GM13976 (cell line): ENCODE data around the gene AGRP.
"Not testable (repeated sequence)": the region's sequence is repeated elsewhere in the genome, so short reads cannot be mapped to it uniquely, and the experiment has no call there.

Experiments
- DNase-seq: peaks from one replicate; pipeline ENCODE4 v3.0.0; 2012; ENCODE audit warnings: low spot score
- in situ Hi-C: fragments of 300-500 bp; cut with MboI; formaldehyde crosslinking; loops from one replicate; pipeline ENCODE4 v1.12.0; 2022; ENCODE audit warnings: low sequenced_read_pairs, mixed read lengths, inconsistent platforms; ENCODE audit not compliant: unreplicated experiment
- TF ChIP-seq, protein P1 (sequence below): IDR thresholded peaks from 2 replicates; pipeline ENCODE4 v1.5.1; 2012; ENCODE audit warnings: borderline replicate concordance, mild to moderate bottlenecking; ENCODE audit not compliant: insufficient read depth; ENCODE audit errors: extremely low read depth, missing control alignments, control extremely low read depth

The AGRP gene

DNA sequence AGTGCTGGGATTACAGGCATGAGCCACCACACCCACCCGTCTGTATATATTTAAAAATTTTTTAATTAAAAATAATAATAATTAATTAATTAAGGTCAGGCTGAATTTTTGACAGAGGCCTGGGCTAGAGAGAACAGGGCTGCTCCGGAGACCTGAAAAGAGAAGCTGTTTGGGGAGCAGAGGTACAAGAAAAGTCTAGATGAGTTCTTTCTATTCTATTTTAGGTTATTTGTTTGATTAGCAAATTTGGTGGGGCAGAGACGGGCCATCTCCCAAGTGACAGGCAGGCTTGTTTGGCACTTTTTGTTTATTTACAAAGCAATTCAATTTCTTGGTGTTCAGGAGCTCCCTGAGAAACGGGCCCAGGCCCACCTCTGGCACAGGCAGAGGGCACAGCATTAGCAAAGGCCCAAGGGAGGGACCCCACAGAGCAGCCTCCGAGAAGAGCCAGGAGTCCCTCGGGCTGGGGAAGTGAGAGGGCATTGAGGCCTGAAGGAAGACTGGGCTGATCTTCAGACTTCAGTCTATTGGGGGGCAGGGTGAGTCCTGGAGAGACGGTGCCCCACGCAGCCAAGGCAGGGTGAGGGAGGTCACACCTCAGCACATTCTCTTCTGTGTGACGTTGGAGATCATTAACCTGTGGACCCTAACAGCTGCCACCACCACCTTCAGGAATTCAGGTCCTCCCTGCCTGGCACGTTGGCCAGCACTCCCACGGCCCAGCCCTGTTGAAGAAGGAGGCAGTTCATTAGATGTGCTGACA, 34.5 kb upstream of the AGRP start:
- DNase-seq, result peak; percentile 57

DNA sequence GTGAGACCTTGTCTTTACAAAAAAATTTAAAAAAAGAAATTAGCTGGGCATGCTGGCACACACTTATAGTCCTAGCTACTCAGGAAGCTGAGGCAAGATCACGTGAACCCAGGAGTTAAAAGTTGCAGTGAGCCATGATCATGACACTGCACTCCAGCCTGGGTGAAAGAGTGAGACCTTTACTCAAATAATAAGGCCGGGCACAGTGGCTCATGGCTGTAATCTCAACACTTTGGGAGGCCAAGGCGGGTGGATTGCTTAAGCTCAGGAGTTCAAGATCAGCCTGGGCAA, 33.8 kb upstream of the AGRP start:
- DNase-seq, result no peak
- TF ChIP-seq, protein P1, sequence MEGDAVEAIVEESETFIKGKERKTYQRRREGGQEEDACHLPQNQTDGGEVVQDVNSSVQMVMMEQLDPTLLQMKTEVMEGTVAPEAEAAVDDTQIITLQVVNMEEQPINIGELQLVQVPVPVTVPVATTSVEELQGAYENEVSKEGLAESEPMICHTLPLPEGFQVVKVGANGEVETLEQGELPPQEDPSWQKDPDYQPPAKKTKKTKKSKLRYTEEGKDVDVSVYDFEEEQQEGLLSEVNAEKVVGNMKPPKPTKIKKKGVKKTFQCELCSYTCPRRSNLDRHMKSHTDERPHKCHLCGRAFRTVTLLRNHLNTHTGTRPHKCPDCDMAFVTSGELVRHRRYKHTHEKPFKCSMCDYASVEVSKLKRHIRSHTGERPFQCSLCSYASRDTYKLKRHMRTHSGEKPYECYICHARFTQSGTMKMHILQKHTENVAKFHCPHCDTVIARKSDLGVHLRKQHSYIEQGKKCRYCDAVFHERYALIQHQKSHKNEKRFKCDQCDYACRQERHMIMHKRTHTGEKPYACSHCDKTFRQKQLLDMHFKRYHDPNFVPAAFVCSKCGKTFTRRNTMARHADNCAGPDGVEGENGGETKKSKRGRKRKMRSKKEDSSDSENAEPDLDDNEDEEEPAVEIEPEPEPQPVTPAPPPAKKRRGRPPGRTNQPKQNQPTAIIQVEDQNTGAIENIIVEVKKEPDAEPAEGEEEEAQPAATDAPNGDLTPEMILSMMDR, result no peak
- in situ Hi-C loops, result no loop called here

More for the DNA sequence above, 34.5 kb upstream of the AGRP start:
- in situ Hi-C loops, result no loop called here
- TF ChIP-seq, protein P1, result no peak

DNA sequence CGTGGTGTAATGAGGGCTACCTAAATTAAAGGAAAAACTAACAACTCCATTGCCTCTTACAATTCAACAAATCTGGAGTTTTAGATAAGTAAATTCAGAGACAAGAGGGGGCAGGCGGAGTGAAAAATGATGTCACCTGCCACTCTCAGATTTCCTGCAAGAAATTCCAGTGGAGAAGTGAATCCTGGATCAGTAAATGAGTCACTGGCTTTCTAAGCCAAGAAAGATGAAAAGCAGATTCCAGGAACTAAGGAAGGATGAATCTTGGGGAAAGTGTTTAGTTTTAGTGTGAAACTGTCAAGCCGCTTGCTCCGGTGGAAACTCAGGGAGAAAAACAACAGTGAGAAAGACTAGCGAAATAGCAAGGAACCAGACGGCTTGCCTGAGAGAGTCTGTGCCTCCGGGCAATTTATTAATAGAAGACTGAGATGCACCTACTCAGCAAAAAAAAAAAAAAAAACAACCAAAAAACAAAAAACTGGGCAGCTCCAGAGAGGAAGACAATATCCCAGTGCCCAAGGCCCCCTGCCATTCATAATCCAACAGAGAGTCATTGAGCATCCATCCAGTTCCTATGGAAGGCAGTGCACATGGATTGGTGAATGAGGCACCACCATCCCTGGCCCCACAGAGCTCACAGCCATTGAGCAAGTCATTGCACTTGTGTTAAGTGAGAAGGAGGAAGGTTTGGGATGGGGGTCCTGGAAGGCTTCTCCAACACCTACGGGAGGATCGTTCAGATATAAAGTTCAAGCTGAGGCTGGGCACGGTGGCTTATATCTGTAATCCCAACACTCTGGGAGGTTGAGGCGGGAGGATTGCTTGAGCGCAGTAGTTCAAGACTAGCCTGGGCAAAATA, 33.2 kb upstream of the AGRP start:
- no peak for DNase-seq
- TF ChIP-seq, protein P1, result no peak
- in situ Hi-C loops, result no loop called here

DNA sequence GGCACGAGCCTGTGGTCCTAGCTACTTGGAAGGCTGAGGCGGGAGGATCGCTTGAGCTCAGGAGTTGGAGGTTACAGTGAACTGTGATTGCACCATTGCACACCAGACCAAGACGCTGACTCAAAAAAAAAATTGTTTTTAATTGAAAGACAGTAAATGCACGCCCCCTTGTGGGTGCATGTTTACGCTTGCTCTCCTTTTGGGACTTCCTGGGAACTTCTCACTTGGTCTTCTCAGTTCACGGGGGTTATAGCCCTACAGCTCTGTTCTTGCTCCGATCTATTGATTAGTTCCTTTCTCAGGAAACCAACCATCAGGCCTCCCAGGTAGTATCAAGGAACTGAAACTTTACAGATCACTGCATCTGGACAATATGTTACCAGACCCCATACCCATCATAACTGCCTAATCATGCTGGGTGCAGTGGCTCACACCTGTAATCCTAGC, 31.1 kb upstream of the AGRP start:
- DNase-seq, result peak; percentile 77
- TF ChIP-seq, protein P1, result peak; percentile 57
- in situ Hi-C loops, result no loop called here

DNA sequence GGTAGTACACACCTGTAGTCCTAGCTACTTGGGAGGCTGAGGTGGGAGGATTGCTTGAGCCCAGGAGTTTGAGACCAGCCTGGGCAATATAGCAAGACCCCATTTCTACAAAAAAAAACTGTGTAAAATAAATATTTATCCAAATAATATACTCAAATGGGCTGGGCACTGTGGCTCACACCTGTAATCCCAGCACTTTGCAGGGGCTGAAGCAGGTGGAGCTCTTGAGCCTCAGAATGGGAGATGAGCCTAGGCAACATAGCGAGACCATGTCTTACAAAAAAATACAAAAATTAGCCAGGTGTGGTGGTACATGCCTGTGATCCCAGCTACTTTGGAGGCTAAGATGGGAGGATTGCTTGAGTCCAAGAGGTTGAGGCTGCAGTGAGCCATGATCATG, 30.5 kb upstream of the AGRP start:
- DNase-seq, in situ Hi-C loops: not testable (repeated sequence)

DNA sequence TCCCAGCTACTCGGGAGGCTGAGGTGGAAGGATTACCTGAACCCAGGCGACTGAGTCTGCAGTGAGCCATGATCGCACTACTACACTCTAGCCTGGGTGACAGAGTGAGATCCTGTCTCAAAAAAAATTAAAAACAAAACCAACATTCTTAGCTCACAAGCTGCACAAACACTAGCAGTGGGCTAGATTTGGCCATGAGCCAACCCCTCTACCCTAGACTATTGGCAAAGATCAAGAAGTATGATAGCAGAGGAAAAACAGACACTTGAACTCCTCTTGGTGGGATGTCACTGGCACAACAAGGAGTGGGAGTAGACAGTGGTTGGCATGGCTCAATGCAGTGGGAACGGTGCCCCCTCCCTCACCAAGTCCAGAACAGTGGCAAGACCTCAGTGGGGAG, 25.7 kb upstream of the AGRP start:
- in situ Hi-C loops, result no loop called here
- DNase-seq, result no peak
- TF ChIP-seq, protein P1, result no peak

DNA sequence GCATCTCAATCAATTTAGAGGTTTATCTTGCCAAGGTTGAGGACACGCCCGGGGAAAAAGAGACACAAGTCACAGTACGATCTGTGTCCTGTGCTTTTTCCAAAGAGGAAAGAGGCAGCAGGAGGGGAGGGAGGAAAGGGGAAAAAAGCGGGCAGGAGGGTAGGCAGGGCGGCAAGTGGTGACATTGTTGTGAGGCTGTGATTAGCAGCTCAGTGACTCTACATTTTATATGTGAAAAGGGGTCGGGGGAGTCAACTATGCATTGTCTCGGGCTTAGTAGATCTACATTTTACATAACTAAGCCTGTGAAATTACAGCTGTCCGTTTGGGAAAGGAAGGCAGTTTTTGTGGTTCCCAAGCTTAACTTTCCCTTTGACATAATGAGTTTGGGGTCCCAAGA, 23.1 kb upstream of the AGRP start:
- TF ChIP-seq, protein P1, result no peak
- no peak for DNase-seq
- in situ Hi-C loops, result no loop called here
